Measurements from ENCODE around the gene CEP70.

CEP70 gene

GRCh38 chr3:138452436-138452835 is 141.6 kb downstream of the CEP70 start:
- no peak for DNase-seq (ENCODE audit: low read depth, low spot score)

- DNase-seq (ENCODE audit: low read depth, low spot score) = no peak
Observed at GRCh38 chr3:138451595-138452162, 142.4 kb downstream of the CEP70 start.

GRCh38 chr3:138450704-138451424 is 143.2 kb downstream of the CEP70 start:
- DNase-seq (ENCODE audit: low read depth, low spot score) = no peak

GRCh38 chr3:138450181-138450580 is 143.9 kb downstream of the CEP70 start:
- no peak for DNase-seq (ENCODE audit: low read depth, low spot score)

- DNase-seq (ENCODE audit: low read depth, low spot score) = no peak
Observed at GRCh38 chr3:138449490-138449889, 144.6 kb downstream of the CEP70 start.

GRCh38 chr3:138448631-138449030 is 145.4 kb downstream of the CEP70 start:
- DNase-seq (ENCODE audit: low read depth, low spot score) = no peak

- no peak for DNase-seq (ENCODE audit: low read depth, low spot score)
Observed at GRCh38 chr3:138445654-138446053, 148.4 kb downstream of the CEP70 start.

GRCh38 chr3:138445236-138445635 is 148.8 kb downstream of the CEP70 start:
- DNase-seq (ENCODE audit: low read depth, low spot score) = no peak
